Cortex of kidney (tissue), 1 donor: Measurements from ENCODE around the gene IGFLR1.
"Not testable (repeated sequence)": the region's sequence is repeated elsewhere in the genome, so short reads cannot be mapped to it uniquely, and the experiment has no call there.

Experiments used
- DNase-seq: peaks from one replicate; lab custom pipeline; 2025; lab: John Stamatoyannopoulos, UW

IGFLR1 gene

GRCh38 chr19:35777086-35777841 lies 35.0 kb upstream of the IGFLR1 start:
- DNase-seq: no peak

GRCh38 chr19:35776102-35776788 lies 34.0 kb upstream of the IGFLR1 start:
- DNase-seq: no peak

- DNase-seq: no peak
Observed at GRCh38 chr19:35775298-35776101, 33.2 kb upstream of the IGFLR1 start, which contains the start of gene ARHGAP33. TSS of gene ARHGAP33 (plus strand) at chr19:35775564. CDS start at chr19:35775659, 95 bp downstream.

- no peak for DNase-seq
Observed at GRCh38 chr19:35775046-35775297, 32.7 kb upstream of the IGFLR1 start.

- no peak for DNase-seq
Observed at GRCh38 chr19:35774274-35775045, 32.2 kb upstream of the IGFLR1 start.

- no peak for DNase-seq
Observed at GRCh38 chr19:35773020-35773806, 31.0 kb upstream of the IGFLR1 start.

- not testable (repeated sequence) for DNase-seq
Observed at GRCh38 chr19:35772362-35772761, 30.1 kb upstream of the IGFLR1 start.

GRCh38 chr19:35768082-35768421 lies 25.8 kb upstream of the IGFLR1 start:
- no peak for DNase-seq

- no peak for DNase-seq
Observed at GRCh38 chr19:35767288-35768081, 25.2 kb upstream of the IGFLR1 start.

GRCh38 chr19:35766571-35767104 lies 24.4 kb upstream of the IGFLR1 start:
- no peak for DNase-seq

GRCh38 chr19:35764432-35765315 lies 22.4 kb upstream of the IGFLR1 start:
- no peak for DNase-seq

- DNase-seq: no peak
Observed at GRCh38 chr19:35760711-35761349, 18.6 kb upstream of the IGFLR1 start.

- DNase-seq: no peak
Observed at GRCh38 chr19:35759697-35760096, 17.4 kb upstream of the IGFLR1 start.

- peak; percentile 60 for DNase-seq
Observed at GRCh38 chr19:35757749-35758608, 15.7 kb upstream of the IGFLR1 start, which contains the start of gene PROSER3. TSS of gene PROSER3 (plus strand) at chr19:35758176. CDS start at chr19:35758216, 40 bp downstream.

- DNase-seq: no peak
Observed at GRCh38 chr19:35757231-35757748, 15.0 kb upstream of the IGFLR1 start.

- DNase-seq: no peak
Observed at GRCh38 chr19:35756377-35757230, 14.4 kb upstream of the IGFLR1 start, which contains the start of gene HSPB6. TSS of gene HSPB6 (minus strand) at chr19:35757029. CDS start at chr19:35757008, 21 bp downstream.
